Measurements from ENCODE around the gene NAPA. TPM values are rescaled to one million over a fixed set of nuclear protein-coding genes. Genes with fewer than 3 reads are reported as not detected.
A peak's percentile ranks its signal among the peaks of the same experiment; 100 is the strongest.

NAPA gene
- total RNA-seq, 1 experiment from 2014 or later, result 61.3 TPM

GRCh38 chr19:47491358-47492136, 23.3 kb downstream of the NAPA start:
- ChIA-PET CTCF (interaction anchor here (1.1 to 2.4 kb wide), 5 partner anchors 8 to 222 kb away, joined by 3 to 10 read pairs (median 4); partner anchors contain the start of genes EHD2, KPTN and NAPA), POLR2A (no interaction called here)
- Mint-ChIP-seq H3K36me3 (peaks cover 5% of the 10 kb centered on the region; the same call in 1 of the 2 replicates), H3K4me3 (no peak overlapping the region), H3K9me3 (no peaks in the 10 kb centered on the region), H3K27ac (no peak overlapping the region), H3K4me1 (peaks cover 5% of the 10 kb centered on the region; the same call in 1 of the 2 replicates), H3K27me3 (ENCODE audit: low read depth) (no peaks in the 10 kb centered on the region)
- DNase-seq (ENCODE audit: low spot score) (no peak), ATAC-seq (no peak)
- TF ChIP-seq FOXP1 (CRISPR knock-in tag; IDR thresholded peaks at IDR 0.05; ENCODE audit: borderline replicate concordance), result 0 out of 2 replicates have a peak, but pooled peaks have one; percentile 27
- TF ChIP-seq GABPB1 (CRISPR knock-in tag; IDR thresholded peaks at IDR 0.05), result no peak

GRCh38 chr19:47490847-47491246, 24.0 kb downstream of the NAPA start:
- TF ChIP-seq NFYB (CRISPR knock-in tag; conservative IDR thresholded peaks at IDR 0.05; ENCODE audit: low read depth) (no peak), EMX1 (CRISPR knock-in tag; IDR thresholded peaks at IDR 0.05) (no peak), PREB (CRISPR knock-in tag; IDR thresholded peaks at IDR 0.05; ENCODE audit: borderline replicate concordance) (no peak), HMGA2 (CRISPR knock-in tag; IDR thresholded peaks at IDR 0.05) (no peak), JUN (CRISPR knock-in tag; IDR thresholded peaks at IDR 0.05) (no peak), MLX (CRISPR knock-in tag; IDR thresholded peaks at IDR 0.05) (no peak), MYBL2 (CRISPR knock-in tag; IDR thresholded peaks at IDR 0.05) (no peak), CTCF (IDR thresholded peaks at IDR 0.05) (no peak), CDX4 (CRISPR knock-in tag; IDR thresholded peaks at IDR 0.05; ENCODE audit: borderline replicate concordance) (no peak), ZNF423 (CRISPR knock-in tag; IDR thresholded peaks at IDR 0.05) (no peak), PRDM15 (CRISPR knock-in tag; IDR thresholded peaks at IDR 0.05) (no peak)
- Mint-ChIP-seq H3K27ac (0 out of 2 replicates have a peak overlapping the region, but pooled peaks have one; percentile 11), H3K27me3 (ENCODE audit: low read depth) (no peaks in the 10 kb centered on the region), H3K4me3 (no peak overlapping the region), H3K4me1 (peaks cover 5% of the 10 kb centered on the region; the same call in 1 of the 2 replicates), H3K9me3 (no peaks in the 10 kb centered on the region), H3K36me3 (peaks cover 5% of the 10 kb centered on the region; the same call in 1 of the 2 replicates)
- CTCF ChIA-PET, result interaction anchor here (1.1 to 1.8 kb wide), 4 partner anchors 25 to 222 kb away, joined by 3 to 9 read pairs (median 4); partner anchors contain the start of genes EHD2 and NAPA
- POLR2A ChIA-PET, result no interaction called here
- DNase-seq (ENCODE audit: low spot score), result no peak
- no peak for ATAC-seq
